ENCODE measurements around the gene BTBD6. TPM values are rescaled to one million over a fixed set of nuclear protein-coding genes. Genes with fewer than 3 reads are reported as not detected.

BTBD6 gene
- total RNA-seq, 4 donors from 2014 or later, result 48.4 to 85.9 (median 53.6) TPM

GRCh38 chr14:105282098-105282725, 33.9 kb downstream of the BTBD6 start:
- ATAC-seq (no peak), DNase-seq (no peak)
- Histone ChIP-seq H3K4me1 (peaks cover 11 to 16% of the 10 kb centered on the region in 2 donors), H3K9me3 (no peaks in the 10 kb centered on the region), H3K4me3 (no peak overlapping the region), H3K36me3 (no peaks in the 10 kb centered on the region), H3K27me3 (no peaks in the 10 kb centered on the region), H3K27ac (no peak overlapping the region)
- intact Hi-C loops (cut with DNase I; ENCODE audit: low total_unique reads), result loop anchor here (5.0 kb wide), 1 partner anchor 80 kb away; no protein-coding TSS in a partner anchor
- in situ Hi-C loops (cut with MboI; ENCODE audit: low sequenced_read_pairs in 4 of 4), result no loop called here
- TF ChIP-seq CTCF (IDR thresholded peaks at IDR 0.05 in 4 of 5, conservative IDR thresholded peaks at IDR 0.05 in 1 of 5) (no peak), POLR2A (IDR thresholded peaks at IDR 0.05) (no peak)

GRCh38 chr14:105283028-105283427, 34.7 kb downstream of the BTBD6 start:
- Histone ChIP-seq H3K36me3 (no peaks in the 10 kb centered on the region), H3K27me3 (no peaks in the 10 kb centered on the region), H3K9me3 (no peaks in the 10 kb centered on the region), H3K4me3 (no peak overlapping the region), H3K27ac (no peak overlapping the region), H3K4me1 (peaks cover 4 to 10% of the 10 kb centered on the region in 2 donors)
- DNase-seq (no peak), ATAC-seq (no peak)
- in situ Hi-C loops (cut with MboI; ENCODE audit: low sequenced_read_pairs in 4 of 4), result no loop called here
- TF ChIP-seq CTCF (IDR thresholded peaks at IDR 0.05 in 4 of 5, conservative IDR thresholded peaks at IDR 0.05 in 1 of 5) (no peak), POLR2A (IDR thresholded peaks at IDR 0.05) (no peak)
- intact Hi-C loops (cut with DNase I; ENCODE audit: low total_unique reads), result loop anchor here (5.0 kb wide), 1 partner anchor 81 kb away; no protein-coding TSS in a partner anchor

- H3K9me3 ChIP-seq, result no peaks in the 10 kb centered on the region
- no peak overlapping the region for H3K4me3 ChIP-seq
- no peak for TF ChIP-seq POLR2A (IDR thresholded peaks at IDR 0.05)
- TF ChIP-seq CTCF (IDR thresholded peaks at IDR 0.05 in 4 of 5, conservative IDR thresholded peaks at IDR 0.05 in 1 of 5), result no peak
- intact Hi-C loops (cut with DNase I; ENCODE audit: low total_unique reads) (loop anchor here (5.0 kb wide), 1 partner anchor 82 kb away; no protein-coding TSS in a partner anchor), in situ Hi-C loops (cut with MboI; ENCODE audit: low sequenced_read_pairs in 4 of 4) (no loop called here)
- H3K27ac ChIP-seq, result no peak overlapping the region
- no peaks in the 10 kb centered on the region for H3K27me3 ChIP-seq
- ATAC-seq, result no peak
- H3K36me3 ChIP-seq, result no peaks in the 10 kb centered on the region
- DNase-seq, result no peak
- peaks cover 3 to 5% of the 10 kb centered on the region in 2 donors for H3K4me1 ChIP-seq
These were observed 35.6 kb downstream of the BTBD6 start for GRCh38 chr14:105283899-105284298.

GRCh38 chr14:105285174-105285573, 36.8 kb downstream of the BTBD6 start:
- Histone ChIP-seq H3K27me3 (no peaks in the 10 kb centered on the region), H3K4me3 (no peak overlapping the region), H3K4me1 (peaks cover 3 to 5% of the 10 kb centered on the region in 2 donors), H3K27ac (no peak overlapping the region), H3K9me3 (no peaks in the 10 kb centered on the region), H3K36me3 (no peaks in the 10 kb centered on the region)
- in situ Hi-C loops (cut with MboI; ENCODE audit: low sequenced_read_pairs in 4 of 4) (no loop called here), intact Hi-C loops (cut with DNase I; ENCODE audit: low total_unique reads) (no loop called here)
- no peak for TF ChIP-seq POLR2A (IDR thresholded peaks at IDR 0.05)
- TF ChIP-seq CTCF (IDR thresholded peaks at IDR 0.05 in 4 of 5, conservative IDR thresholded peaks at IDR 0.05 in 1 of 5), result no peak
- DNase-seq (no peak), ATAC-seq (no peak)
